NT2/D1 (cell line): Measurements from ENCODE around the gene GIT1.

Experiments used
- DNase-seq: peaks from one replicate; pipeline ENCODE4 v3.0.0-alpha.2; 2011; ENCODE audit warnings: low read depth, low spot score
- H3K27me3 ChIP-seq: 2 replicates; pipeline ENCODE4 v1.6.0; 2011; ENCODE audit warnings: mild to moderate bottlenecking; ENCODE audit not compliant: insufficient read length, insufficient read depth
- H3K36me3 ChIP-seq: 2 replicates; pipeline ENCODE4 v1.6.1; 2011; ENCODE audit warnings: mild to moderate bottlenecking, low read length, mixed read lengths; ENCODE audit not compliant: insufficient read depth, insufficient read length
- H3K4me1 ChIP-seq: 2 replicates; pipeline ENCODE4 v1.5.1; 2011; ENCODE audit not compliant: insufficient read depth, insufficient read length
- H3K4me3 ChIP-seq: 2 replicates; pipeline ENCODE4 v1.5.1; 2011; ENCODE audit warnings: low read depth; ENCODE audit not compliant: insufficient read length
- H3K9ac ChIP-seq: 2 replicates; pipeline ENCODE4 v1.6.0; 2011; ENCODE audit warnings: low read depth; ENCODE audit not compliant: insufficient read length
- H3K9me3 ChIP-seq: 2 replicates; pipeline ENCODE4 v1.5.1; 2011; ENCODE audit warnings: mild to moderate bottlenecking, low read length; ENCODE audit not compliant: insufficient read depth
- SUZ12 ChIP-seq: IDR thresholded peaks from 2 replicates; pipeline ENCODE4 v1.6.1; 2011; ENCODE audit not compliant: insufficient read length, insufficient read depth; ENCODE audit errors: extremely low read depth
- YY1 ChIP-seq: IDR thresholded peaks from 2 replicates; pipeline ENCODE4 v1.6.1; 2011; ENCODE audit not compliant: insufficient read length, insufficient read depth
- ZNF274 ChIP-seq: IDR thresholded peaks from 2 replicates; pipeline ENCODE4 v1.6.1; 2011; ENCODE audit warnings: mild to moderate bottlenecking, low read depth, low read length

Gene GIT1

GRCh38 chr17:29624586-29624985 lies 35.1 kb upstream of the GIT1 start:
- peaks cover 9% of the 10 kb centered on the region for H3K4me1 ChIP-seq
- H3K27me3 ChIP-seq, result peaks cover 29% of the 10 kb centered on the region
- H3K4me3 ChIP-seq, result no peak overlapping the region
- H3K9ac ChIP-seq, result no peak overlapping the region
- no peaks in the 10 kb centered on the region for H3K36me3 ChIP-seq
- no peak for DNase-seq
- H3K9me3 ChIP-seq, result no peaks in the 10 kb centered on the region
- TF ChIP-seq ZNF274 (no peak), YY1 (no peak)

DNA sequence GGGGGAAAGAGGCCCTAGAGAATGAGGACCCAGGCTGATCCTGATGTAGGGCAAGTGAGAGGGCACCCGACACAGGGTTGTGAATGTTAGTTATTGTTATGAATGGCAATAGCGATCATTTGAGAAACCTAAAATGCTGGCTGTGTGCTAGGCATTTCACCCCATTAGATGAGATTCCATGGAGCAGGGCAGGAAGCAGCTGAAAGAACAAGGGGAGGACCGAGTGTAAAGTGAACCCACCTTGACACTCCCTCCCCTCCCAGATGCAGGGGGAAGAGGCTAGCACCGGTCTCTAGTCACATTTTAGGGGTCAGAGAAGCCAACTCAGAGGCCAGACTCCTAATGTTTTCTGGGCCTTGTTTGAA lies 33.8 kb upstream of the GIT1 start:
- no peaks in the 10 kb centered on the region for H3K9me3 ChIP-seq
- TF ChIP-seq YY1 (no peak), SUZ12 (no peak), ZNF274 (no peak)
- H3K9ac ChIP-seq, result peak overlapping the region; percentile 90
- H3K27me3 ChIP-seq, result peaks cover 35% of the 10 kb centered on the region
- H3K4me1 ChIP-seq, result peaks cover 22% of the 10 kb centered on the region
- H3K4me3 ChIP-seq, result peak overlapping the region; percentile 49
- H3K36me3 ChIP-seq, result no peaks in the 10 kb centered on the region
- no peak for DNase-seq

GRCh38 chr17:29622337-29623282 lies 33.2 kb upstream of the GIT1 start, which contains the start of gene CORO6:
Gene CORO6, minus strand, starts transcription at chr17:29622912. Its CDS starts 1,491 bp downstream, at chr17:29621421.
- TF ChIP-seq YY1 (no peak), ZNF274 (no peak), SUZ12 (no peak)
- Histone ChIP-seq H3K4me3 (peak within 1 kb of the TSS; percentile 49), H3K27me3 (peaks cover 40% of the 10 kb centered on the region), H3K36me3 (no peaks in the 10 kb centered on the region), H3K9ac (peak within 1 kb of the TSS; percentile 90), H3K9me3 (0 out of 2 replicates have a peak, but pooled peaks cover under 1% of the 10 kb centered on the region), H3K4me1 (peaks cover 24% of the 10 kb centered on the region)
- peak; percentile 48 for DNase-seq

- TF ChIP-seq SUZ12 (no peak), YY1 (no peak), ZNF274 (no peak)
- no peak overlapping the region for H3K4me3 ChIP-seq
- H3K9me3 ChIP-seq, result peaks cover 6% of the 10 kb centered on the region; the same call in 1 of the 2 replicates
- no peak overlapping the region for H3K9ac ChIP-seq
- peaks cover 48% of the 10 kb centered on the region for H3K27me3 ChIP-seq
- no peaks in the 10 kb centered on the region for H3K36me3 ChIP-seq
- peaks cover 24% of the 10 kb centered on the region for H3K4me1 ChIP-seq
- DNase-seq, result no peak
Observed at GRCh38 chr17:29621751-29622194, 32.3 kb upstream of the GIT1 start.

DNA sequence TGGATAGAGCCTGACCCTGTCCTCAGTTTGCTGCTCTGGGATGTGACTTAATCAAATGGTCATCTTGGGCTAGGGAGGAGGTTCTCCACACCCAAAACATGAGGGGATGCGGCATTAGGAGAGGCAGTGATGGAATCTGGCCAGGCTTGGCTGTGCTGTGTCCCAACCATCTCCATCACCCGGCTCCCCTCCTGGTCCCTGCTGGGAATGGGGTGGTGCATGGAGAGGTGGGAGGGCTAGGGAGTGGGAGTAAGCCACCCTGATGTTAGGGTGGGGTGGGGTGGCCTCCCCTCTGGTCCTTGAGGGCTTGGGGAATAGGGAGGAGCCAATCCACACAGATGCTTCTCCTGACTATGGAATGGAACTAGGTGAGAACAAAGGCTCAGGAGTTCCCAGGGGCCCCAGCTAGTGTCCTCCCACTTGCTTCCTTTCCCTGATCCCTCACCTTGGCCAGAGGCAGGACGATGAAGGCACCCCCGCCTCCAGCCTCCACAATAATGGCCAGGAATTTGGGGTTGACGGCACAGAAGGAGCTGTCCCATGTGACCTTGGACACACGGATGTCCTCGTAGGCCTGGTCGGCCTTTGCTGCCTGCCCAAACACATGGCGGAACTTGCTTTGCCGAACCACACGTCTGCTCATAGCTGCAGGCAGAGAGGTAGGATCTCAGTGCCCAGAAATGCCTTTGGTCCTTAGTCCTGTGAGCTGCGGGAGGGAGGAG lies 31.5 kb upstream of the GIT1 start:
- peaks cover 26% of the 10 kb centered on the region for H3K4me1 ChIP-seq
- no peak overlapping the region for H3K9ac ChIP-seq
- H3K27me3 ChIP-seq, result peaks cover 57% of the 10 kb centered on the region
- H3K9me3 ChIP-seq, result peaks cover 6% of the 10 kb centered on the region; the same call in 1 of the 2 replicates
- H3K4me3 ChIP-seq, result no peak overlapping the region
- DNase-seq, result no peak
- no peaks in the 10 kb centered on the region for H3K36me3 ChIP-seq
- TF ChIP-seq SUZ12 (no peak), YY1 (no peak), ZNF274 (no peak)

DNA sequence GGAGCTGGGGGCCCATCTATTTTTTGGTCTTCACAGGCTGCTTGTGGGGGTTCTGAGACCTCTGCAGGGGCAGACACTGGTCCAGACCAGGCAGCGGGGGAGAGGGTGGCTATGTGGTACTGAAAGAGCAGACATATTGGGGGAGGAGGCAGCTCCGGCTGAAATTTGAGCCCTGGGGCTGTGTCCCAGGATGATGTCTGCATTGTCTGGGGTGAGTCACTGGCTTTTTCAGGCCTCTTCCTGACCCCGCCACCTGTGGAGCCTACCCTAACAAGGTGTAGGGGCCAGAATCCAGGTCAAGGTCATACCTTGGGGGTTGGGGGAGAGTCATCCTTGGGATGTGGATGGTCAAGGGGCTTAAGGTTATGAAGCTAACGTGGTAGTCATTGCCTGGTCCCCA lies 30.8 kb upstream of the GIT1 start:
- Histone ChIP-seq H3K36me3 (no peaks in the 10 kb centered on the region), H3K9ac (no peak overlapping the region), H3K4me1 (peaks cover 26% of the 10 kb centered on the region), H3K9me3 (peaks cover 6% of the 10 kb centered on the region; the same call in 1 of the 2 replicates), H3K4me3 (no peak overlapping the region), H3K27me3 (peaks cover 61% of the 10 kb centered on the region)
- DNase-seq, result peak; percentile 39
- TF ChIP-seq YY1, result peak; percentile 21
- TF ChIP-seq SUZ12, result no peak

GRCh38 chr17:29619251-29619650 lies 29.8 kb upstream of the GIT1 start:
- TF ChIP-seq YY1, result no peak
- no peak for TF ChIP-seq SUZ12
- no peak for TF ChIP-seq ZNF274
- H3K4me3 ChIP-seq, result no peak overlapping the region
- DNase-seq, result no peak
- H3K4me1 ChIP-seq, result peaks cover 28% of the 10 kb centered on the region
- no peak overlapping the region for H3K9ac ChIP-seq
- H3K9me3 ChIP-seq, result peaks cover 6% of the 10 kb centered on the region; the same call in 1 of the 2 replicates
- peaks cover 71% of the 10 kb centered on the region for H3K27me3 ChIP-seq
- H3K36me3 ChIP-seq, result no peaks in the 10 kb centered on the region
